Measurements from ENCODE around the gene TRPM2. TPM values are rescaled to one million over a fixed set of nuclear protein-coding genes. Genes with fewer than 3 reads are reported as not detected.
A peak's percentile ranks its signal among the peaks of the same experiment; 100 is the strongest.
"Not testable (repeated sequence)": the region's sequence is repeated elsewhere in the genome, so short reads cannot be mapped to it uniquely, and the experiment has no call there.

Gene TRPM2
- total RNA-seq, 1 donor = 0.36 TPM

DNA sequence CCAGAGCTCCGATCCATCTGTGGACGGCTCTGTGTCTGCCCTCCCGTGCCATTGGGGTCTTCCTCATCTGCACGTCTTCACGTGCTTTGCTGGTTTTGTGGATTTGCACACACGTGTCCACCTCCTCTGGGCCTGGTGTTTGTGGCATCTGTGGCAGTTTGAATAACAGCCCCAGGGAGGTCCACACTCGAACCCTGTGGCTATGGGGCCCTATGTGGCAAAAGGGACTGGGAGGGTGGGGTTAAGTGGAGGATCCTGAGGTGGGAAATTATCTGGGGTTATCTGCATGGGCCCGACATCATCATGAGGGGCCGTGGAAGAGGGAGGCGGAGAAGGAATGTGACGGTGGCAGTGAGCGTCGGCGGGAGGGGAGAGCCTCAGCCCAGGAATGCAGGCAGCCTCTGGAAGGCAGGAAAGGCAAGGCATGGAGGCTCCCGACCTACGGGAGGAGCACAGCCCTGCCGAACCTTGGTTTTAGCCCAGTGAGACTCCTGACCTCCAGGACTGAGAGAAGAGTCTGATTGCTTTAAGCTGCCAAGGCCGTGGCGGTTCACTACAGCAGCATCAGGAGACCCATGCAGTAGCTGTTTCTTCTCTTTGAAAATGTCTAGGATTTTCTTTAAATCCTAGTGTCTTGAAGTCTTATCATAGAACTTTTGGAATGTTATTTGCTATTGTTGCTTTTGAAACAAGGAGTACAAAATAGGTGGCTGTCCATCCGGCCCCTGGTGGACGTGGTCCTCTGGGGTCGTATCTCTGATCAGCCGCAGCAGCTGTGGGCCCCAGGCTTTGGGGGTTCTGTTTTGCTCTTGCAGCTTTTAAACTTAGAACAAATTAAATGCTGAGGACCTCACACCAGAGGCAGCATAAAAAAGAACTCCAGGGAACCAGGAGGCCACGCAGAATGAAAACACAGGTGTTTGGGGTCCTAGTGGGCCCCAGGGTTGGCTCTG lies 61.9 kb downstream of the TRPM2 start:
- TF ChIP-seq, protein P1, sequence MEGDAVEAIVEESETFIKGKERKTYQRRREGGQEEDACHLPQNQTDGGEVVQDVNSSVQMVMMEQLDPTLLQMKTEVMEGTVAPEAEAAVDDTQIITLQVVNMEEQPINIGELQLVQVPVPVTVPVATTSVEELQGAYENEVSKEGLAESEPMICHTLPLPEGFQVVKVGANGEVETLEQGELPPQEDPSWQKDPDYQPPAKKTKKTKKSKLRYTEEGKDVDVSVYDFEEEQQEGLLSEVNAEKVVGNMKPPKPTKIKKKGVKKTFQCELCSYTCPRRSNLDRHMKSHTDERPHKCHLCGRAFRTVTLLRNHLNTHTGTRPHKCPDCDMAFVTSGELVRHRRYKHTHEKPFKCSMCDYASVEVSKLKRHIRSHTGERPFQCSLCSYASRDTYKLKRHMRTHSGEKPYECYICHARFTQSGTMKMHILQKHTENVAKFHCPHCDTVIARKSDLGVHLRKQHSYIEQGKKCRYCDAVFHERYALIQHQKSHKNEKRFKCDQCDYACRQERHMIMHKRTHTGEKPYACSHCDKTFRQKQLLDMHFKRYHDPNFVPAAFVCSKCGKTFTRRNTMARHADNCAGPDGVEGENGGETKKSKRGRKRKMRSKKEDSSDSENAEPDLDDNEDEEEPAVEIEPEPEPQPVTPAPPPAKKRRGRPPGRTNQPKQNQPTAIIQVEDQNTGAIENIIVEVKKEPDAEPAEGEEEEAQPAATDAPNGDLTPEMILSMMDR (IDR thresholded peaks at IDR 0.05; ENCODE audit: extremely low read depth, low read depth, low read length) = no peak
- H2AFZ ChIP-seq (ENCODE audit: low read length) = no peak overlapping the region

DNA sequence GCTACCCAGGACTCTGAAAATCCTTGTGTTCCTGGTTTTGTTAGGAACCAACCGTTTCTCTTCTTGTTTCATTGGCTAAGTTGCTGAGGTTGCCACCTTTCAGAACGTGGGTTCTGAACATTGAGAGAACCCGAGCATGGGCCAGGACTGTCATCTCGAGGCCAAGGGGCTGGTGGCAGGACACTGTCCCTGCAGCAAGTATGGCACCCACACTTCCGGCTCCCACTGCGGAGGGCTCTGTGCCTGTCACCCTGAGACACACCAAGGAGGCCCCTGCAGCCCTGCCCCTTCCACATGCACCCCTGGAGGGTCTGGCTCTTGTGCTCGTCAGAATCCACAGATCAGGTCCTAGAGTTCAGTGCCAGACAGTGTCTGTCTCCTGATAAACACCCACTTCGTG lies 62.8 kb downstream of the TRPM2 start:
- no peak overlapping the region for H3K4me3 ChIP-seq (ENCODE audit: insufficient read depth, low read length)
- H3K4me2 ChIP-seq (ENCODE audit: insufficient read depth, low read length) = no peak overlapping the region
- H3K4me1 ChIP-seq (ENCODE audit: insufficient read depth, low read length) = no peaks in the 10 kb centered on the region
- DNase-seq (ENCODE audit: insufficient read length, low spot score, missing footprints) = peak; percentile 38
- TF ChIP-seq, protein P1 (IDR thresholded peaks at IDR 0.05; ENCODE audit: extremely low read depth, low read depth, low read length) = no peak
- no peaks in the 10 kb centered on the region for H3K27me3 ChIP-seq (ENCODE audit: insufficient read depth, low read length)
- no peak overlapping the region for H2AFZ ChIP-seq (ENCODE audit: low read length)
- no peaks in the 10 kb centered on the region for H4K20me1 ChIP-seq (ENCODE audit: insufficient read depth, low read length)
- no peaks in the 10 kb centered on the region for H3K9me3 ChIP-seq (ENCODE audit: low read depth, low read length)
- no peaks in the 10 kb centered on the region for H3K36me3 ChIP-seq (ENCODE audit: insufficient read depth, low read length)
- H3K79me2 ChIP-seq (ENCODE audit: insufficient read depth, low read length) = no peaks in the 10 kb centered on the region
- H3K27ac ChIP-seq (ENCODE audit: low read depth, low read length) = no peak overlapping the region

More for the DNA sequence above, 61.9 kb downstream of the TRPM2 start:
- no peaks in the 10 kb centered on the region for H3K9me3 ChIP-seq (ENCODE audit: low read depth, low read length)
- no peaks in the 10 kb centered on the region for H3K36me3 ChIP-seq (ENCODE audit: insufficient read depth, low read length)
- no peaks in the 10 kb centered on the region for H4K20me1 ChIP-seq (ENCODE audit: insufficient read depth, low read length)
- no peaks in the 10 kb centered on the region for H3K4me1 ChIP-seq (ENCODE audit: insufficient read depth, low read length)
- no peak overlapping the region for H3K4me3 ChIP-seq (ENCODE audit: insufficient read depth, low read length)
- H3K4me2 ChIP-seq (ENCODE audit: insufficient read depth, low read length) = no peak overlapping the region
- peak; percentile 14 for DNase-seq (ENCODE audit: insufficient read length, low spot score, missing footprints)
- H3K27me3 ChIP-seq (ENCODE audit: insufficient read depth, low read length) = no peaks in the 10 kb centered on the region
- no peak overlapping the region for H3K27ac ChIP-seq (ENCODE audit: low read depth, low read length)
- no peaks in the 10 kb centered on the region for H3K79me2 ChIP-seq (ENCODE audit: insufficient read depth, low read length)

DNA sequence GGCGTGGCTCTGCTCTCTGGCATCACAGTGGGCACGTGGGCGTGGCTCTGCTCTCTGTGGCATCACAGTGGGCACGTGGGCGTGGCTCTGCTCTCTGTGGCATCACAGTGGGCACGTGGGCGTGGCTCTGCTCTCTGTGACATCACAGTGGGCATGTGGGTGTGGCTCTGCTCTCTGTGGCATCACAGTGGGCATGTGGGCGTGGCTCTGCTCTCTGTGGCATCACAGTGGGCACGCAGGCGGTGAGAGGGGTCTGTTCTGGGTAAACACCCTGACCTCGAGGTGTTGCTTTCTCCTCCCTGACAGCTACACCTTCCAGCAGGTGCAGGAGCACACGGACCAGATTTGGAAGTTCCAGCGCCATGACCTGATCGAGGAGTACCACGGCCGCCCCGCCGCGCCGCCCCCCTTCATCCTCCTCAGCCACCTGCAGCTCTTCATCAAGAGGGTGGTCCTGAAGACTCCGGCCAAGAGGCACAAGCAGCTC lies 64.2 kb downstream of the TRPM2 start:
- H3K9me3 ChIP-seq (ENCODE audit: low read depth, low read length); H3K27me3 ChIP-seq (ENCODE audit: insufficient read depth, low read length); H3K4me1 ChIP-seq (ENCODE audit: insufficient read depth, low read length); H2AFZ ChIP-seq (ENCODE audit: low read length); H4K20me1 ChIP-seq (ENCODE audit: insufficient read depth, low read length); H3K4me3 ChIP-seq (ENCODE audit: insufficient read depth, low read length); H3K27ac ChIP-seq (ENCODE audit: low read depth, low read length); H3K4me2 ChIP-seq (ENCODE audit: insufficient read depth, low read length); H3K36me3 ChIP-seq (ENCODE audit: insufficient read depth, low read length); H3K79me2 ChIP-seq (ENCODE audit: insufficient read depth, low read length); DNase-seq (ENCODE audit: insufficient read length, low spot score, missing footprints): not testable (repeated sequence)

DNA sequence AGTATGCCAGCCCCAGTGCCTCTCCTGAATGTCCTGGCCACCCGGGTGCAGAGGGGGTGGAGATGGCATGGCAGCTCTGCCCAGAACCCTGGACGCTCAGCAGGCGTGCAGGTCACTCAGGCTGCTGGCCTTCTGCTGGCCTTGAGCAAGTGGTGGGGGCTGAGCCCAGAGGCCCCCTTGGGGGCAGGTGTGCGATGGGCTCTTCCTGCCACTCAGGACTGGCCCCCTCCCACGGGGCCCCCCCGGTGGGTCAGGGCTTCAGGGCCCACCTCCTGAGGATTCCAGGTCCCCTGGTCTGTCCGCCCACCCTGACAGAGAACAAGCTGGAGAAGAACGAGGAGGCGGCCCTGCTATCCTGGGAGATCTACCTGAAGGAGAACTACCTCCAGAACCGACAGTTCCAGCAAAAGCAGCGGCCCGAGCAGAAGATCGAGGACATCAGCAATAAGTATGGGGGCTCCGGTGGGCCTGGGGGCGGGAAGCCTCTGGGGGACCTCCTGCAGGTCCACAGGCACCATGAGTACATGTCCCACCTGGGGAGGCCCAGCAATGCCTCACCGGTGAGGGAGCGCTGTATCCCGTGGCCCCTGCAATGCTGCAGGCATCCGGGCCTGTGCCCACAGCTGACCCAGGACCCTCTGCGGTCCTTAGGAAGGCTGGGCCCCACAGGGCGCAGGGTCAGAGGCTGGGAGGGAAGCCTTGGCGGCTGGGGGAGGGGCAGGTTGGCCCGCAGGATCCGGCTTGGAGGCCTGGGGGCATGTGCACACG lies 64.9 kb downstream of the TRPM2 start:
- H3K9me3 ChIP-seq (ENCODE audit: low read depth, low read length) = no peaks in the 10 kb centered on the region

More for the DNA sequence above, 64.9 kb downstream of the TRPM2 start:
- Histone ChIP-seq H3K4me2 (ENCODE audit: insufficient read depth, low read length) (no peak overlapping the region), H3K36me3 (ENCODE audit: insufficient read depth, low read length) (no peaks in the 10 kb centered on the region), H4K20me1 (ENCODE audit: insufficient read depth, low read length) (no peaks in the 10 kb centered on the region), H3K79me2 (ENCODE audit: insufficient read depth, low read length) (no peaks in the 10 kb centered on the region), H2AFZ (ENCODE audit: low read length) (no peak overlapping the region), H3K27ac (ENCODE audit: low read depth, low read length) (no peak overlapping the region), H3K27me3 (ENCODE audit: insufficient read depth, low read length) (no peaks in the 10 kb centered on the region), H3K4me1 (ENCODE audit: insufficient read depth, low read length) (no peaks in the 10 kb centered on the region), H3K4me3 (ENCODE audit: insufficient read depth, low read length) (no peak overlapping the region)
- DNase-seq (ENCODE audit: insufficient read length, low spot score, missing footprints) = peak; percentile 36
- TF ChIP-seq, protein P1 (IDR thresholded peaks at IDR 0.05; ENCODE audit: extremely low read depth, low read depth, low read length) = no peak

All from osteoblast (primary cell).